LNCaP clone FGC (cell line): Measurements from ENCODE around the gene EBP.
A peak's percentile ranks its signal among the peaks of the same experiment; 100 is the strongest.

Source experiments
- DNase-seq: peaks from one replicate; pipeline ENCODE4 v3.0.0-alpha.2; 2011; ENCODE audit warnings: low read depth
- H3K4me3 ChIP-seq: 2 replicates; pipeline ENCODE4 v1.5.1; 2011; ENCODE audit warnings: mild to moderate bottlenecking, low read depth, low read length, control low read depth
- TF ChIP-seq, protein P1 (sequence below): IDR thresholded peaks from 2 replicates; pipeline ENCODE4 v1.5.1; 2012; ENCODE audit warnings: mild to moderate bottlenecking; ENCODE audit not compliant: control insufficient read depth, insufficient read depth; ENCODE audit errors: extremely low read depth

EBP gene

DNA sequence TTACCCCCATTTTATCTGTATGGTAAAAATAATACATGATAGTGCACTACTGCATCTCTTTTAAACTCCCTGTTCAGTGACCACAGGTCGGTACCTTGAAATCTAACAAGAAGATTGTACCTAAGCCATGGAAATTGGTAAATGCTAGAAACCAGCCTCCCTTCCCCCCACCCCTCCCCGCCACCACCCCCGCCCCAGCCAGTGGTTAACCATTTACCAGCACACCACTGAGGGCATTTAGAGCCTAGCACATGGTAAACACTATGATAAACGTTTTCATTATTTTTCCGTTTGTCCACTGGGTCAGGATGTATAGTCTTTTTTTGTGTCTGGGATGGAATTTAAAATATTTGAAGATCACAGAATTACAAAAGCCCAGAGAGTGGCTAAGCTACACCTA is 46.3 kb upstream of the EBP start:
- peak overlapping the region; percentile 80 for H3K4me3 ChIP-seq
- TF ChIP-seq, protein P1, sequence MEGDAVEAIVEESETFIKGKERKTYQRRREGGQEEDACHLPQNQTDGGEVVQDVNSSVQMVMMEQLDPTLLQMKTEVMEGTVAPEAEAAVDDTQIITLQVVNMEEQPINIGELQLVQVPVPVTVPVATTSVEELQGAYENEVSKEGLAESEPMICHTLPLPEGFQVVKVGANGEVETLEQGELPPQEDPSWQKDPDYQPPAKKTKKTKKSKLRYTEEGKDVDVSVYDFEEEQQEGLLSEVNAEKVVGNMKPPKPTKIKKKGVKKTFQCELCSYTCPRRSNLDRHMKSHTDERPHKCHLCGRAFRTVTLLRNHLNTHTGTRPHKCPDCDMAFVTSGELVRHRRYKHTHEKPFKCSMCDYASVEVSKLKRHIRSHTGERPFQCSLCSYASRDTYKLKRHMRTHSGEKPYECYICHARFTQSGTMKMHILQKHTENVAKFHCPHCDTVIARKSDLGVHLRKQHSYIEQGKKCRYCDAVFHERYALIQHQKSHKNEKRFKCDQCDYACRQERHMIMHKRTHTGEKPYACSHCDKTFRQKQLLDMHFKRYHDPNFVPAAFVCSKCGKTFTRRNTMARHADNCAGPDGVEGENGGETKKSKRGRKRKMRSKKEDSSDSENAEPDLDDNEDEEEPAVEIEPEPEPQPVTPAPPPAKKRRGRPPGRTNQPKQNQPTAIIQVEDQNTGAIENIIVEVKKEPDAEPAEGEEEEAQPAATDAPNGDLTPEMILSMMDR = no peak
- DNase-seq = no peak

- H3K4me3 ChIP-seq = peak within 1 kb of the TSS; percentile 80
- DNase-seq = peak; percentile 88
- TF ChIP-seq, protein P1 = no peak
These were observed 45.6 kb upstream of the EBP start, which contains the start of gene FTSJ1 for GRCh38 chrX:48475774-48476577. Gene FTSJ1, plus strand, starts transcription at chrX:48476199. Its CDS starts 1,849 bp downstream, at chrX:48478048.

- no peak for DNase-seq
- TF ChIP-seq, protein P1 = no peak
- H3K4me3 ChIP-seq = peak overlapping the region; percentile 80
These were observed 44.7 kb upstream of the EBP start for GRCh38 chrX:48476919-48477318.

GRCh38 chrX:48477960-48478755 is 43.5 kb upstream of the EBP start:
- TF ChIP-seq, protein P1 = no peak
- DNase-seq = no peak
- no peak overlapping the region for H3K4me3 ChIP-seq

DNA sequence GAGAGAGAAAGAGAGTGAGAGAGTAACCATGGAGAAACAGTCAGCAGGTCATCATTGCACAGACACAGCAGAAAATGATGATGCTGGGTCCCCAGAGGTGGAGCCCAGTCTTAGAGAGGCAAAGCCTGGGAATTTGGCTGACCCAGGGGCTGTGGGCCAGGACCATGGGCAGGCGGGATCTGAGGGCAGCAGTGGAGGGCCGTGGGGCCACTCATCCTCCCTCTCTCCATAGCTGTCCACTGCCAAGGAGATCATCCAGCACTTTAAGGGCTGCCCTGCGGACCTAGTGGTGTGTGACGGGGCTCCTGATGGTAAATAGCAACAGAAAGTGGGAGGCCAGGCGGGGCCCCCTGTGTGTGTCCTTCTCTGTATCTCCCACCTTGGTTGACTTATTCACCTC is 42.8 kb upstream of the EBP start:
- TF ChIP-seq, protein P1 = no peak
- no peak overlapping the region for H3K4me3 ChIP-seq
- DNase-seq = no peak

DNA sequence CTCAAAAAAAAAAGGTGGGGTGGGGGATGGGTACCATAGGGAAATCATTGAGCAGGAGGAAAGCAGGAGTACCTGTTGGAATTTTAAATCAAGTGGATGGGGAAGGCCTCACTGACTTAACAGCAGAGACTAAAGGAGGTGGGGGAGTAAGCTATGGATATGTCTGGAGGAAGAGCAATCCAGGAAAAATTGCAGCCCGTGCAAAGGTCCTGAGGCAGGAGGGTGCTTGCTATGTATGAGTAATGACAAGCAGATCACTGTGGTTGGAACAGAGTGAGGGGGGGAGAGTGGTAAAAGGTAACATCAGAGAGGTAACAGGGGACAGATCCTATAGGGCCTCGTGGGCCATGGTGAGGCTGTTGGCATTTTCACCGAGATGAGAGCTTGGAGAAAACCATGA is 41.5 kb upstream of the EBP start:
- no peak overlapping the region for H3K4me3 ChIP-seq
- TF ChIP-seq, protein P1 = no peak
- DNase-seq = no peak
